Stimulated activated CD8-positive, alpha-beta memory T cell treated with anti-CD3 and anti-CD28 coated beads, Interleukin-12 subunit alpha, Interleukin-12 subunit beta, amount 100 ng/mL, for 1 hour (primary cell): ENCODE data around the gene TOR2A.
A peak's percentile ranks its signal among the peaks of the same experiment; 100 is the strongest.

ENCODE experiments used
- DNase-seq: peaks from one replicate; pipeline ENCODE4 v3.0.0-alpha.2; 2020; ENCODE audit warnings: low read depth

TOR2A gene

GRCh38 chr9:127720031-127720864, 14.8 kb downstream of the TOR2A start:
- DNase-seq, result peak; percentile 21

GRCh38 chr9:127717766-127718165, 17.3 kb downstream of the TOR2A start:
- DNase-seq, result no peak

GRCh38 chr9:127716412-127716811, 18.7 kb downstream of the TOR2A start:
- no peak for DNase-seq

GRCh38 chr9:127715470-127716337, 19.4 kb downstream of the TOR2A start, which contains the start of the genes PTRH1 and TTC16:
Gene PTRH1 (minus strand): TSS chr9:127715663. CDS start chr9:127715639, 24 bp downstream.
Gene TTC16 (plus strand): TSS chr9:127716079. CDS start chr9:127716146, 67 bp downstream.
- peak; percentile 94 for DNase-seq

- no peak for DNase-seq
Observed at GRCh38 chr9:127714951-127715469, 20.1 kb downstream of the TOR2A start.

GRCh38 chr9:127714020-127714750, 20.9 kb downstream of the TOR2A start:
- DNase-seq, result no peak

GRCh38 chr9:127712867-127713266, 22.2 kb downstream of the TOR2A start:
- DNase-seq, result no peak

GRCh38 chr9:127712371-127712770, 22.7 kb downstream of the TOR2A start:
- no peak for DNase-seq

GRCh38 chr9:127711831-127712274, 23.2 kb downstream of the TOR2A start:
- DNase-seq, result no peak

- DNase-seq, result no peak
Observed at GRCh38 chr9:127711226-127711701, 23.8 kb downstream of the TOR2A start.

GRCh38 chr9:127710204-127710783, 24.8 kb downstream of the TOR2A start:
- DNase-seq, result no peak

GRCh38 chr9:127708952-127709587, 26.0 kb downstream of the TOR2A start:
- no peak for DNase-seq

- DNase-seq, result peak; percentile 19
Observed at GRCh38 chr9:127707766-127708165, 27.3 kb downstream of the TOR2A start.

GRCh38 chr9:127706836-127707241, 28.3 kb downstream of the TOR2A start, which contains the start of gene CFAP157:
Gene CFAP157 (plus strand): TSS chr9:127706988. CDS start chr9:127707032, 44 bp downstream.
- no peak for DNase-seq

- DNase-seq, result no peak
Observed at GRCh38 chr9:127705577-127706379, 29.3 kb downstream of the TOR2A start.

- DNase-seq, result no peak
Observed at GRCh38 chr9:127703289-127703946, 31.7 kb downstream of the TOR2A start.

- DNase-seq, result no peak
Observed at GRCh38 chr9:127700594-127701255, 34.4 kb downstream of the TOR2A start.

GRCh38 chr9:127700140-127700539, 35.0 kb downstream of the TOR2A start:
- no peak for DNase-seq
